H1 (cell line): ENCODE results near the gene INSM1. TPM values are rescaled to one million over a fixed set of nuclear protein-coding genes. Genes with fewer than 3 reads are reported as not detected.

ENCODE experiments used
- EZH2 ChIP-seq: fragments of 200-600 bp; sonication (generic); IDR thresholded peaks from 2 replicates; pipeline ENCODE4 v1.7.1; 2012; ENCODE audit warnings: low read depth, mild to moderate bottlenecking, moderate library complexity, low read length, inconsistent platforms; ENCODE audit not compliant: severe bottlenecking
- HDAC2 ChIP-seq, 2 experiments: fragments of 300-600 bp in 1 of 2; sonication (generic) in 1 of 2; IDR thresholded peaks; 2 replicates each; pipeline ENCODE4 v1.6.1; 2011 to 2012; ENCODE audit warnings: low read depth in 2 of 2, low read length in 2 of 2, mild to moderate bottlenecking in 2 of 2, moderate library complexity in 2 of 2, borderline replicate concordance in 1 of 2, inconsistent platforms in 1 of 2
- POLR2A ChIP-seq, 2 experiments: IDR thresholded peaks; 1 replicate in 1 of 2; 2 replicates in 1 of 2; pipeline ENCODE4 v1.6.1; 2011; ENCODE audit warnings: low read depth in 2 of 2, low read length in 2 of 2, mild to moderate bottlenecking in 2 of 2; ENCODE audit errors: control extremely low read depth in 1 of 2
- POLR2AphosphoS5 ChIP-seq: IDR thresholded peaks from 2 replicates; pipeline ENCODE4 v1.6.1; 2011; ENCODE audit warnings: low read depth, low read length
- RFX5 ChIP-seq: IDR thresholded peaks from 2 replicates; pipeline ENCODE4 v1.6.1; 2011; ENCODE audit warnings: low read depth, low read length, improper control_type of control experiment, borderline replicate concordance
- RXRA ChIP-seq: IDR thresholded peaks from 2 replicates; pipeline ENCODE4 v1.6.1; 2011; ENCODE audit warnings: low read depth, mild to moderate bottlenecking, low read length, moderate library complexity; ENCODE audit not compliant: insufficient read depth
- SP4 ChIP-seq: IDR thresholded peaks from 2 replicates; pipeline ENCODE4 v1.6.1; 2012; ENCODE audit warnings: low read length, inconsistent platforms
- TCF12 ChIP-seq: IDR thresholded peaks from 2 replicates; pipeline ENCODE4 v1.6.1; 2011; ENCODE audit warnings: low read depth, mild to moderate bottlenecking, low read length
- ZNF274 ChIP-seq: IDR thresholded peaks from 2 replicates; pipeline ENCODE4 v1.7.0; 2012; ENCODE audit warnings: low read length, borderline replicate concordance; ENCODE audit errors: extremely low read depth
- polyA plus RNA-seq, 7 experiments: library from polyadenylated mRNA; depleted of rRNA in 3 of 7; stranded (reverse) in 5 of 7; unstranded in 2 of 7; fragments of >200 nt in 5 of 7; fragments of 200-250 nt in 2 of 7; gene quantifications; 1 replicate in 5 of 7; 2 replicates in 1 of 7; 4 replicates in 1 of 7; pipeline versions ENCODE4 v1.2.1 to v1.2.3, GENCODE V29; 2011 to 2013; ENCODE audit warnings: missing spikeins in 2 of 7, mixed read lengths in 2 of 7
- total RNA-seq: library from RNA; stranded (reverse); fragmentation: NEBNext Ultra II Directional; extraction: Animal tissue kit (Norgen Biotek cat#: 25700); gene quantifications from 2 replicates; pipeline ENCODE4 v1.2.1, GENCODE V29; 2021
- TF ChIP-seq, protein P1 (sequence below): fragments of 300-600 bp; sonication (generic); IDR thresholded peaks from 2 replicates; pipeline ENCODE4 v1.7.1; 2012; ENCODE audit warnings: low read length, moderate library complexity, mild to moderate bottlenecking, inconsistent platforms; ENCODE audit not compliant: insufficient replicate concordance

The INSM1 gene
- total and polyA plus RNA-seq, 2 of the 8 experiments (the other 6 are each of a cell fraction or from before 2014, with no cell fraction given), result 0.86 to 2.5 TPM

DNA sequence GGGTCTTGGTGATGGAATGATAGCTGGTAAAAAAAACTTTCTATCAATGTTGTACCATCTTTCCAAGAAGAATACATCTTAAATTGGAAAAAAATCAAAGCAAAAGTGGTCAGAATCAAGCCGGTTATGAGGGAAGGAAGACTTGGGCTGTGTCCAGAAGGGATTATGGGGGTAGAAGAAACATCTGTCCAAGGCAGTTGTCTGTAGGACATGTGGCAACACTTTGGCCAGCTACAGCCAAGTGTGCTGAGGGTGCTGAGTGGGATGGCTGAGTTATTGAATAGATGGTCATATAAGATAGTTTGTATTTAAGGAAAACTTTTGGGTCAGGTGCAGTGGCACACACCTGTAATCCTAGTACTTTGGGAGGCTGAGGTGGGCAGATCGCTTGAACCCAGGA is 38.4 kb downstream of the INSM1 start (continued):
- TF ChIP-seq, protein P1, sequence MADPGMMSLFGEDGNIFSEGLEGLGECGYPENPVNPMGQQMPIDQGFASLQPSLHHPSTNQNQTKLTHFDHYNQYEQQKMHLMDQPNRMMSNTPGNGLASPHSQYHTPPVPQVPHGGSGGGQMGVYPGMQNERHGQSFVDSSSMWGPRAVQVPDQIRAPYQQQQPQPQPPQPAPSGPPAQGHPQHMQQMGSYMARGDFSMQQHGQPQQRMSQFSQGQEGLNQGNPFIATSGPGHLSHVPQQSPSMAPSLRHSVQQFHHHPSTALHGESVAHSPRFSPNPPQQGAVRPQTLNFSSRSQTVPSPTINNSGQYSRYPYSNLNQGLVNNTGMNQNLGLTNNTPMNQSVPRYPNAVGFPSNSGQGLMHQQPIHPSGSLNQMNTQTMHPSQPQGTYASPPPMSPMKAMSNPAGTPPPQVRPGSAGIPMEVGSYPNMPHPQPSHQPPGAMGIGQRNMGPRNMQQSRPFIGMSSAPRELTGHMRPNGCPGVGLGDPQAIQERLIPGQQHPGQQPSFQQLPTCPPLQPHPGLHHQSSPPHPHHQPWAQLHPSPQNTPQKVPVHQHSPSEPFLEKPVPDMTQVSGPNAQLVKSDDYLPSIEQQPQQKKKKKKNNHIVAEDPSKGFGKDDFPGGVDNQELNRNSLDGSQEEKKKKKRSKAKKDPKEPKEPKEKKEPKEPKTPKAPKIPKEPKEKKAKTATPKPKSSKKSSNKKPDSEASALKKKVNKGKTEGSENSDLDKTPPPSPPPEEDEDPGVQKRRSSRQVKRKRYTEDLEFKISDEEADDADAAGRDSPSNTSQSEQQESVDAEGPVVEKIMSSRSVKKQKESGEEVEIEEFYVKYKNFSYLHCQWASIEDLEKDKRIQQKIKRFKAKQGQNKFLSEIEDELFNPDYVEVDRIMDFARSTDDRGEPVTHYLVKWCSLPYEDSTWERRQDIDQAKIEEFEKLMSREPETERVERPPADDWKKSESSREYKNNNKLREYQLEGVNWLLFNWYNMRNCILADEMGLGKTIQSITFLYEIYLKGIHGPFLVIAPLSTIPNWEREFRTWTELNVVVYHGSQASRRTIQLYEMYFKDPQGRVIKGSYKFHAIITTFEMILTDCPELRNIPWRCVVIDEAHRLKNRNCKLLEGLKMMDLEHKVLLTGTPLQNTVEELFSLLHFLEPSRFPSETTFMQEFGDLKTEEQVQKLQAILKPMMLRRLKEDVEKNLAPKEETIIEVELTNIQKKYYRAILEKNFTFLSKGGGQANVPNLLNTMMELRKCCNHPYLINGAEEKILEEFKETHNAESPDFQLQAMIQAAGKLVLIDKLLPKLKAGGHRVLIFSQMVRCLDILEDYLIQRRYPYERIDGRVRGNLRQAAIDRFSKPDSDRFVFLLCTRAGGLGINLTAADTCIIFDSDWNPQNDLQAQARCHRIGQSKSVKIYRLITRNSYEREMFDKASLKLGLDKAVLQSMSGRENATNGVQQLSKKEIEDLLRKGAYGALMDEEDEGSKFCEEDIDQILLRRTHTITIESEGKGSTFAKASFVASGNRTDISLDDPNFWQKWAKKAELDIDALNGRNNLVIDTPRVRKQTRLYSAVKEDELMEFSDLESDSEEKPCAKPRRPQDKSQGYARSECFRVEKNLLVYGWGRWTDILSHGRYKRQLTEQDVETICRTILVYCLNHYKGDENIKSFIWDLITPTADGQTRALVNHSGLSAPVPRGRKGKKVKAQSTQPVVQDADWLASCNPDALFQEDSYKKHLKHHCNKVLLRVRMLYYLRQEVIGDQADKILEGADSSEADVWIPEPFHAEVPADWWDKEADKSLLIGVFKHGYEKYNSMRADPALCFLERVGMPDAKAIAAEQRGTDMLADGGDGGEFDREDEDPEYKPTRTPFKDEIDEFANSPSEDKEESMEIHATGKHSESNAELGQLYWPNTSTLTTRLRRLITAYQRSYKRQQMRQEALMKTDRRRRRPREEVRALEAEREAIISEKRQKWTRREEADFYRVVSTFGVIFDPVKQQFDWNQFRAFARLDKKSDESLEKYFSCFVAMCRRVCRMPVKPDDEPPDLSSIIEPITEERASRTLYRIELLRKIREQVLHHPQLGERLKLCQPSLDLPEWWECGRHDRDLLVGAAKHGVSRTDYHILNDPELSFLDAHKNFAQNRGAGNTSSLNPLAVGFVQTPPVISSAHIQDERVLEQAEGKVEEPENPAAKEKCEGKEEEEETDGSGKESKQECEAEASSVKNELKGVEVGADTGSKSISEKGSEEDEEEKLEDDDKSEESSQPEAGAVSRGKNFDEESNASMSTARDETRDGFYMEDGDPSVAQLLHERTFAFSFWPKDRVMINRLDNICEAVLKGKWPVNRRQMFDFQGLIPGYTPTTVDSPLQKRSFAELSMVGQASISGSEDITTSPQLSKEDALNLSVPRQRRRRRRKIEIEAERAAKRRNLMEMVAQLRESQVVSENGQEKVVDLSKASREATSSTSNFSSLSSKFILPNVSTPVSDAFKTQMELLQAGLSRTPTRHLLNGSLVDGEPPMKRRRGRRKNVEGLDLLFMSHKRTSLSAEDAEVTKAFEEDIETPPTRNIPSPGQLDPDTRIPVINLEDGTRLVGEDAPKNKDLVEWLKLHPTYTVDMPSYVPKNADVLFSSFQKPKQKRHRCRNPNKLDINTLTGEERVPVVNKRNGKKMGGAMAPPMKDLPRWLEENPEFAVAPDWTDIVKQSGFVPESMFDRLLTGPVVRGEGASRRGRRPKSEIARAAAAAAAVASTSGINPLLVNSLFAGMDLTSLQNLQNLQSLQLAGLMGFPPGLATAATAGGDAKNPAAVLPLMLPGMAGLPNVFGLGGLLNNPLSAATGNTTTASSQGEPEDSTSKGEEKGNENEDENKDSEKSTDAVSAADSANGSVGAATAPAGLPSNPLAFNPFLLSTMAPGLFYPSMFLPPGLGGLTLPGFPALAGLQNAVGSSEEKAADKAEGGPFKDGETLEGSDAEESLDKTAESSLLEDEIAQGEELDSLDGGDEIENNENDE, result no peak
- TF ChIP-seq TCF12 (no peak), HDAC2 (IDR thresholded peaks at IDR 0.05; ENCODE audit: borderline replicate concordance in 1 of 2, low read depth in 2 of 2, low read length in 2 of 2) (no peak), RXRA (no peak), POLR2A (IDR thresholded peaks at IDR 0.05; ENCODE audit: control extremely low read depth in 1 of 2, low read depth in 2 of 2, low read length in 2 of 2) (no peak), RFX5 (no peak), EZH2 (no peak), POLR2AphosphoS5 (no peak), ZNF274 (no peak), SP4 (no peak)
- TF ChIP-seq, all 59 proteins: peak for 0
